Measurements from ENCODE around the gene TSPAN15.

Gene TSPAN15

GRCh38 chr10:69537449-69537848, 86.2 kb downstream of the TSPAN15 start:
- DNase-seq (ENCODE audit: low read depth in 2 of 3, low spot score in 1 of 3) = no peak

GRCh38 chr10:69538461-69538860, 87.2 kb downstream of the TSPAN15 start:
- DNase-seq (ENCODE audit: low read depth in 2 of 3, low spot score in 1 of 3) = no peak

- DNase-seq (ENCODE audit: low read depth in 2 of 3, low spot score in 1 of 3) = no peak
Observed at GRCh38 chr10:69541463-69541862, 90.2 kb downstream of the TSPAN15 start.

GRCh38 chr10:69549959-69550358, 98.7 kb downstream of the TSPAN15 start:
- DNase-seq (ENCODE audit: low read depth in 2 of 3, low spot score in 1 of 3) = no peak

- no peak for DNase-seq (ENCODE audit: low read depth in 2 of 3, low spot score in 1 of 3)
Observed at GRCh38 chr10:69552268-69552667, 101.0 kb downstream of the TSPAN15 start.

GRCh38 chr10:69553328-69553727, 102.1 kb downstream of the TSPAN15 start:
- no peak for DNase-seq (ENCODE audit: low read depth in 2 of 3, low spot score in 1 of 3)

GRCh38 chr10:69554611-69555010, 103.3 kb downstream of the TSPAN15 start:
- no peak for DNase-seq (ENCODE audit: low read depth in 2 of 3, low spot score in 1 of 3)
